Gastroesophageal sphincter (tissue), 4 donors: Measurements from ENCODE around the gene FIP1L1. TPM values are rescaled to one million over a fixed set of nuclear protein-coding genes. Genes with fewer than 3 reads are reported as not detected.
A peak's percentile ranks its signal among the peaks of the same experiment; 100 is the strongest.
"Not testable (repeated sequence)": the region's sequence is repeated elsewhere in the genome, so short reads cannot be mapped to it uniquely, and the experiment has no call there.

Source experiments
- ATAC-seq: fragments of 150-250 bp; one replicate; pipeline ENCODE4 v1.9.1; 2016; ENCODE audit warnings: mild to moderate bottlenecking, moderate library complexity
- H3K27ac ChIP-seq, 4 donors: fragments of 200-600 bp; sonication (generic) in 3 of 4; 1 replicate in 3 of 4; 2 replicates in 1 of 4; pipeline ENCODE4 v1.5.1; 2016 to 2019
- H3K27me3 ChIP-seq: fragments of 200-600 bp; sonication (generic); one replicate; pipeline ENCODE4 v1.5.1; 2019
- H3K36me3 ChIP-seq, 2 donors: fragments of 200-600 bp; sonication (generic); one replicate each; pipeline ENCODE4 v1.5.1; 2019; ENCODE audit warnings: control low read depth in 1 of 2
- H3K4me1 ChIP-seq, 3 donors: fragments of 200-600 bp; sonication (generic); 1 replicate in 2 of 3; 2 replicates in 1 of 3; pipeline ENCODE4 v1.5.1; 2016 to 2019; ENCODE audit warnings: control low read depth in 2 of 3
- H3K4me3 ChIP-seq, 2 donors: fragments of 200-600 bp; sonication (generic); one replicate each; pipeline ENCODE4 v1.5.1; 2019; ENCODE audit warnings: mild to moderate bottlenecking in 1 of 2, moderate library complexity in 1 of 2
- H3K9me3 ChIP-seq, 3 donors: fragments of 200-600 bp; sonication (generic); one replicate each; pipeline ENCODE4 v1.5.1; 2017 to 2019; ENCODE audit warnings: control low read depth in 2 of 3
- EP300 ChIP-seq: sonication (generic); formaldehyde crosslinking; IDR thresholded peaks from one replicate; pipeline ENCODE4 v1.6.1; 2017; ENCODE audit warnings: antibody characterized with exemption, mild to moderate bottlenecking
- POLR2A ChIP-seq, 2 donors: fragments of 450-650 bp; IDR thresholded peaks; one replicate each; pipeline ENCODE4 v1.6.1; 2017; ENCODE audit warnings: antibody characterized with exemption in 2 of 2, mild to moderate bottlenecking in 2 of 2, moderate library complexity in 1 of 2
- POLR2AphosphoS5 ChIP-seq: sonication (generic); formaldehyde crosslinking; IDR thresholded peaks from one replicate; pipeline ENCODE4 v1.6.1; 2017; ENCODE audit warnings: antibody characterized with exemption
- WGBS, 2 donors: methylation state at CpG; one replicate each; pipeline ENCODE4 v1.1.5; 2018; ENCODE audit warnings: low coverage in 1 of 2; 5-methylcytosine and 5-hydroxymethylcytosine counted together
- total RNA-seq, 4 donors: library from RNA; depleted of rRNA; stranded (reverse); fragments of >200 nt; gene quantifications; one replicate each; pipeline ENCODE4 v1.1.0, GENCODE V29; 2016
- TF ChIP-seq, protein P1 (sequence below), 4 experiments: fragments of 200-600 bp in 2 of 4; fragments of 450-650 bp in 2 of 4; sonication (generic) in 1 of 4; IDR thresholded peaks; one replicate each; pipeline ENCODE4 v1.5.1; 2017 to 2019; ENCODE audit warnings: antibody characterized with exemption in 4 of 4, mild to moderate bottlenecking in 2 of 4, moderate library complexity in 2 of 4

Gene FIP1L1, protein sequence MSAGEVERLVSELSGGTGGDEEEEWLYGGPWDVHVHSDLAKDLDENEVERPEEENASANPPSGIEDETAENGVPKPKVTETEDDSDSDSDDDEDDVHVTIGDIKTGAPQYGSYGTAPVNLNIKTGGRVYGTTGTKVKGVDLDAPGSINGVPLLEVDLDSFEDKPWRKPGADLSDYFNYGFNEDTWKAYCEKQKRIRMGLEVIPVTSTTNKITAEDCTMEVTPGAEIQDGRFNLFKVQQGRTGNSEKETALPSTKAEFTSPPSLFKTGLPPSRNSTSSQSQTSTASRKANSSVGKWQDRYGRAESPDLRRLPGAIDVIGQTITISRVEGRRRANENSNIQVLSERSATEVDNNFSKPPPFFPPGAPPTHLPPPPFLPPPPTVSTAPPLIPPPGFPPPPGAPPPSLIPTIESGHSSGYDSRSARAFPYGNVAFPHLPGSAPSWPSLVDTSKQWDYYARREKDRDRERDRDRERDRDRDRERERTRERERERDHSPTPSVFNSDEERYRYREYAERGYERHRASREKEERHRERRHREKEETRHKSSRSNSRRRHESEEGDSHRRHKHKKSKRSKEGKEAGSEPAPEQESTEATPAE
- total RNA-seq: 10 to 100 TPM; 40.8 to 56.4 (median 43.8) TPM

DNA sequence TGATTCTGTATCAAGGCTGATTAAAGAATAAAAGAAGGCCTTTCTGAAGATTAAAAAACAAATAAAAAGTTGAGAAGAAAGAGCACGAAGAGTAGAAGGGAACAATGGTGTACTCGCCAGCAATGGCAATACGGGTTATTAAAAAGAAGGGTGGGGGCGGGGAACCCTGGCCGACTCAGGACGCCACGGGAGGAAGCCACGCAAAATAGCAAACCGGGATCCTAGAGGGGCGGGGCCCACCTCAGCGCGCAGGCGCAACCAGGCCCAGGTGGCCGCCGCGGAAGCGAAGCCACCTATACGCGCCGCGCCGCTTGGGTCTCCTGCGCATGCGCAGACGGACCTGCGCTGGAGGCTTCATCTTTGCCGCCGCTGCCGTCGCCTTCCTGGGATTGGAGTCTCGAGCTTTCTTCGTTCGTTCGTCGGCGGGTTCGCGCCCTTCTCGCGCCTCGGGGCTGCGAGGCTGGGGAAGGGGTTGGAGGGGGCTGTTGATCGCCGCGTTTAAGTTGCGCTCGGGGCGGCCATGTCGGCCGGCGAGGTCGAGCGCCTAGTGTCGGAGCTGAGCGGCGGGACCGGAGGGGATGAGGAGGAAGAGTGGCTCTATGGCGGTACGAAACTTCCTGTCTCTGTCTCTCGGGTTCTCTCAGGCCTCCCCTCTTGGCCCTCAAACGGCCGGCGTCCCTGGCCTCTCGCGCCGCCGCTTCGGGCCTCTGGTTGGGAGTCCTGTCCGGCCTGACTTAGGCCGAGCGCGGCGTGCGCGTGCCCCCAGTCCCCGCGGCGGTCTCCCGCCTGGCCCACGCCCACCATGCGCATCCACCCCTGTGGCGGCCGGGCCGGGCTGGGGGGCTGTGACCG is at the start of gene FIP1L1:
FIP1L1 (plus strand) TSS at position 323 of the 852 bp plus-strand sequence; CDS start at position 521, 198 bp downstream.
- TF ChIP-seq POLR2AphosphoS5 (peak; percentile 78), EP300 (no peak), POLR2A (IDR thresholded peaks at IDR 0.05) (peak; percentile 54 to 68)
- TF ChIP-seq, protein P1, sequence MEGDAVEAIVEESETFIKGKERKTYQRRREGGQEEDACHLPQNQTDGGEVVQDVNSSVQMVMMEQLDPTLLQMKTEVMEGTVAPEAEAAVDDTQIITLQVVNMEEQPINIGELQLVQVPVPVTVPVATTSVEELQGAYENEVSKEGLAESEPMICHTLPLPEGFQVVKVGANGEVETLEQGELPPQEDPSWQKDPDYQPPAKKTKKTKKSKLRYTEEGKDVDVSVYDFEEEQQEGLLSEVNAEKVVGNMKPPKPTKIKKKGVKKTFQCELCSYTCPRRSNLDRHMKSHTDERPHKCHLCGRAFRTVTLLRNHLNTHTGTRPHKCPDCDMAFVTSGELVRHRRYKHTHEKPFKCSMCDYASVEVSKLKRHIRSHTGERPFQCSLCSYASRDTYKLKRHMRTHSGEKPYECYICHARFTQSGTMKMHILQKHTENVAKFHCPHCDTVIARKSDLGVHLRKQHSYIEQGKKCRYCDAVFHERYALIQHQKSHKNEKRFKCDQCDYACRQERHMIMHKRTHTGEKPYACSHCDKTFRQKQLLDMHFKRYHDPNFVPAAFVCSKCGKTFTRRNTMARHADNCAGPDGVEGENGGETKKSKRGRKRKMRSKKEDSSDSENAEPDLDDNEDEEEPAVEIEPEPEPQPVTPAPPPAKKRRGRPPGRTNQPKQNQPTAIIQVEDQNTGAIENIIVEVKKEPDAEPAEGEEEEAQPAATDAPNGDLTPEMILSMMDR (IDR thresholded peaks at IDR 0.05): no peak
- Histone ChIP-seq H3K9me3 (no peaks in the 10 kb centered on the region), H3K4me3 (peak within 1 kb of the TSS; percentile 77 to 81), H3K27me3 (peaks cover 4% of the 10 kb centered on the region), H3K27ac (peak within 1 kb of the TSS; percentile 66 to 89 (median 88)), H3K36me3 (peaks cover 0 to 11% of the 10 kb centered on the region in 2 donors), H3K4me1 (peaks cover 3 to 22% (median 5%) of the 10 kb centered on the region in 3 donors)
- peak; percentile 99 for ATAC-seq
- 0 to 2% methylated on average over 1 to 11 of the region's 85 CpGs for WGBS, 2 donors

DNA sequence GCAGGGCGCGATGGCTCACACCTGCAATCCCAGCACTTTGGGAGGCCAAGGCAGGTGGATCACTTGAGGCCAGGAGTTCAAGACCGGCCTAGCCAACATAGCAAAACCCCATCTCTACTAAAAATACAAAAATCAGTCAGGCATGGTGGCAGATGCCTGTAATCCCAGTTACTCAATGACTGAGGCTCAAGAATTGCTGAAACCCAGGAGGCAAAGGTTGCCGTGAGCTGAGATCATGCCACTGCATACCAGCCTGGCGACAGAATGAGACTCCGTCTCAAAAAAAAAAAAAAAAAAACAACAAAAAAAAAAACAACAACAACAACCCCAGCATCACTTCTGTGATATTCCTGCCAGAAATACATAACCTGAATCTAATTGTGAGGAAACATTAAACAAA is 42.5 kb upstream of the FIP1L1 start:
- not testable (repeated sequence) for H3K4me3 ChIP-seq, ATAC-seq, H3K9me3 ChIP-seq, H3K27me3 ChIP-seq, H3K36me3 ChIP-seq, H3K27ac ChIP-seq, H3K4me1 ChIP-seq
- 75 to 90% methylated on average over 3 to 4 of the region's 6 CpGs for WGBS, 2 donors

DNA sequence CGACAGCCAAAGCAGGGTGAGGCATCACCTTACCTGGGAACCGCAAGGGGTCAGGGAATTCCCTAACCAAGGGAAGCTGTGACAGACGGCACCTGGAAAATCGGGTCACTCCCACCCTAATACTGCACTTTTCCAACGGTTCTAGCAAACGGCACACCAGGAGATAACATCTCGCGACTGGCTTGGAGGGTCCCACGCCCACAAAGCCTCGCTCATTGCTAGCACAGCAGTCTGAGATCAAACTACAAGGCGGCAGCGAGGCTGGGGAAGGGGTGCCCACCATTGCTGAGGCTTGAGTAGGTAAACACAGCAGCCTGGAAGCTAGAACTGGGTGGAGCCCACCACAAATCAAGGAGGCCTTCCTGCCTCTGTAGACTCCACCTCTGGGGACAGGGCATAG is 37.3 kb upstream of the FIP1L1 start:
- ATAC-seq, H3K27me3 ChIP-seq, H3K9me3 ChIP-seq, H3K4me1 ChIP-seq, H3K27ac ChIP-seq, H3K4me3 ChIP-seq, H3K36me3 ChIP-seq: not testable (repeated sequence)
- 95% methylated on average over 7 to 9 of the region's 12 CpGs for WGBS, 2 donors

DNA sequence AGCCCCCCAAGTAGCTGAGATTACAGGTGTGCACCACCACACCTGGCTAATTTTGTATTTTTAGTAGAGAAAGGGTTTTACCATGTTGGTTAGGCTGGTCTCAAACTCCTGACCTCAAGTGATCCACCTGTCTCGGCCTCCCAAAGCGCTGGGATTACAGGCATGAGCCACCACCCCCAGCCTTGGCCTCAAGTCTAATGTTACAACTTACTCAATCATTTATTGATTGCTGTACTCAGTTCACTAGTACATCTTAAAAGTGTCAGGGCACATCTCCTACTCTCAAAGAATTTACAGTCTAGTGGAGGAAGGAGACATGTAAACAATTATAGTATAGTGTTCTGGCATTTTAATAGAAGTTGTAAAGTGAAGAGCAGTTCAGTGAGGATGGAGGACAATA is 31.0 kb upstream of the FIP1L1 start:
- H3K27ac ChIP-seq, ATAC-seq: not testable (repeated sequence)
- peaks cover 0 to 11% of the 10 kb centered on the region in 2 donors for H3K36me3 ChIP-seq

DNA sequence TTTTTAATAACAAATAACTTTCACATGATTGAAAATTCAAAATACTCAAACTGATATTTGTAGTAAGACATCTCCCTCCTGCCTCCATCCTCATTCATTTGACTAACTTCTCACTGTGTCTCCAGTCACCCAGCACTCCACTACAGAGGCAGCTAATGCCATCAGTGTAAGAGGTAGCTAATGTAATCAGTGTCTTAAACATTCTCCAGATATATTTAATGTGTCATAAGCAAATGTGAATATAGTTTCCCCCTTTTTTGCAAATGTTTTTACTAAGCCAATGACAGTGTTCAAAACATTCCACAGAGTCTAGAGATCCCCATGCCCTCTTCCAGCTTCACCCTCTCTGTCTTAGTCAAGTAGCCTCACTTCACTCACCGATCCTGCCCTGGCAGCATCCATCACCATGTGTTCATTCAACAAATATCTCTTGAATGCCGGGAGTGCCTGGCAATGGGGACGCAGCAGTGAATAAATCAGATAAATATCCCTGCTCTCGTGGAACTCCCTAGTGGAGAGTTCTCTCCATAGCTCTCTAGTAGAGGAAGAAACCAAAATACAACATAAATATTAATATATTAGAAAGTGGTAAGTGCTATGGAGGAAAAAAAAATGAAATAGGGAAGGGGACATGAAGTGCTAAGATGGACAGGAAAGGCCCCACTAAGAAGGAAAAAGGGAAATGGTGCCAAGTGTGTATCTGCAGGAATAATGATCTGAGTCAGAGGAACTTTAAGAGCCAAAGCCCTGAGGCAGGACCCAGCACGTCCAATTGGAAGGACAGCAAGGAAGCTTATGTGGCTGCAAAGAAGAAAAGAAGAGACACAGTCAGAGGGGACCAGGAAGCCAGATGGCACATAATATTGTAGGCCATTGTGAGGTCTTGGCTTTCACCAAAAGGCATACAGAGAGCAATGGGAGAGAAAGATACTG is 30.3 kb upstream of the FIP1L1 start:
- Histone ChIP-seq H3K4me3 (no peak overlapping the region), H3K27me3 (no peaks in the 10 kb centered on the region), H3K27ac (no peak overlapping the region), H3K36me3 (peaks cover 0 to 19% of the 10 kb centered on the region in 2 donors), H3K4me1 (peaks cover 0 to 10% (median 0%) of the 10 kb centered on the region in 3 donors), H3K9me3 (no peaks in the 10 kb centered on the region)
- ATAC-seq: no peak
- WGBS, 2 donors: 20 to 32% methylated on average over 4 to 5 of the region's 5 CpGs
- no peak for TF ChIP-seq EP300
- TF ChIP-seq, protein P1 (IDR thresholded peaks at IDR 0.05): no peak
- TF ChIP-seq POLR2A (IDR thresholded peaks at IDR 0.05): no peak
- TF ChIP-seq POLR2AphosphoS5: no peak

More for the DNA sequence above, 31.0 kb upstream of the FIP1L1 start:
- not testable (repeated sequence) for H3K9me3 ChIP-seq, H3K4me3 ChIP-seq, H3K27me3 ChIP-seq, H3K4me1 ChIP-seq
- WGBS, 2 donors: 92% methylated on average over 2 of the region's 2 CpGs; no CpG with 5 or more reads in 1 of the 2 donors
